Endothelial cell of umbilical vein (primary cell): ENCODE results near the gene ZNF181. TPM values are rescaled to one million over a fixed set of nuclear protein-coding genes. Genes with fewer than 3 reads are reported as not detected.

ENCODE experiments used
- BruUV-seq: library from RNA; stranded (reverse); fragments of 400-500 nt; replicated peaks from 2 replicates; lab custom pipeline; 2021; lab: Mats Ljungman, UMichigan
- CTCF ChIA-PET: fragments of 300-600, 350-600 bp; sonication (Branson Sonifier 250); formaldehyde crosslinking; loops from one replicate; lab custom pipeline; 2021; ENCODE audit warnings: antibody characterized with exemption, inconsistent platforms; lab: Charles Lee
- POLR2A ChIA-PET: fragments of 300-600, 350-600 bp; sonication (Branson Sonifier 250); formaldehyde crosslinking; loops from one replicate; lab custom pipeline; 2021; ENCODE audit warnings: antibody characterized with exemption, inconsistent platforms; lab: Charles Lee
- DNase-seq: peaks from one replicate; pipeline ENCODE4 v3.0.0-alpha.2; 2011; ENCODE audit warnings: low read depth, low spot score
- FAIRE-seq: peaks from 2 replicates; lab custom pipeline; 2011; peaks lifted over from hg19 to GRCh38; lab: Jason Lieb, UNC
- H2AFZ ChIP-seq: 2 replicates; pipeline ENCODE4 v1.6.0; 2012; ENCODE audit warnings: low read depth, low read length, control low read depth, inconsistent platforms
- H3K27ac ChIP-seq: 2 replicates; pipeline ENCODE4 v1.5.1; 2011; ENCODE audit warnings: low read depth, mild to moderate bottlenecking, control low read depth, low read length, moderate library complexity; ENCODE audit not compliant: insufficient read depth
- H3K27me3 ChIP-seq, 2 experiments: 2 replicates each; pipeline versions ENCODE4 v1.6.0 to v1.6.1; 2011; ENCODE audit warnings: low read length in 2 of 2, mixed read lengths in 1 of 2; ENCODE audit not compliant: control insufficient read depth in 2 of 2, insufficient read depth in 2 of 2
- H3K36me3 ChIP-seq, 2 experiments: 2 replicates in 1 of 2; 3 replicates in 1 of 2; pipeline ENCODE4 v1.5.1; 2011; ENCODE audit warnings: low read length in 2 of 2, mild to moderate bottlenecking in 1 of 2, moderate library complexity in 1 of 2; ENCODE audit not compliant: control insufficient read depth in 2 of 2, insufficient read depth in 2 of 2; ENCODE audit errors: extremely low read depth in 1 of 2
- H3K4me1 ChIP-seq: 3 replicates; pipeline ENCODE4 v1.5.1; 2011; ENCODE audit warnings: mild to moderate bottlenecking, low read length; ENCODE audit not compliant: control insufficient read depth, insufficient read depth; ENCODE audit errors: extremely low read depth
- H3K4me2 ChIP-seq: 2 replicates; pipeline ENCODE4 v1.6.1; 2011; ENCODE audit warnings: low read length, control low read depth, mixed read lengths; ENCODE audit not compliant: insufficient read depth
- H3K4me3 ChIP-seq, 3 experiments: fragments of 200-600 bp in 1 of 3; sonication (generic), shearing (Covaris generic) in 1 of 3; replicated peaks in 1 of 3; 2 replicates each; pipeline ENCODE4 v1.5.1; 2011 to 2016; ENCODE audit warnings: control low read depth in 3 of 3, low read length in 3 of 3, mild to moderate bottlenecking in 2 of 3, inconsistent platforms in 1 of 3, low read depth in 1 of 3, moderate library complexity in 1 of 3; ENCODE audit not compliant: insufficient read depth in 1 of 3
- H3K79me2 ChIP-seq: 2 replicates; pipeline ENCODE4 v1.6.0; 2012; ENCODE audit warnings: low read length, inconsistent platforms; ENCODE audit not compliant: control insufficient read depth, insufficient read depth
- H3K9ac ChIP-seq: replicated peaks from 2 replicates; pipeline ENCODE3; 2011; ENCODE audit warnings: low read length, control low read depth; ENCODE audit not compliant: insufficient read depth; ENCODE audit errors: extremely low read depth
- H3K9me1 ChIP-seq: replicated peaks from 3 replicates; pipeline ENCODE4 v1.6.0; 2011; ENCODE audit warnings: mild to moderate bottlenecking, low read length; ENCODE audit not compliant: control insufficient read depth, insufficient read depth; ENCODE audit errors: extremely low read depth
- H3K9me3 ChIP-seq: replicated peaks from 2 replicates; pipeline ENCODE4 v1.5.1; 2012; ENCODE audit warnings: low read length, inconsistent platforms; ENCODE audit not compliant: control insufficient read depth, insufficient read depth
- H4K20me1 ChIP-seq: replicated peaks from 2 replicates; pipeline ENCODE3; 2011; ENCODE audit warnings: mild to moderate bottlenecking, low read length; ENCODE audit not compliant: control insufficient read depth, insufficient read depth; ENCODE audit errors: extremely low read depth
- CTCF ChIP-seq, 2 donors: IDR thresholded peaks; 1 replicate in 1 of 2; 2 replicates in 1 of 2; pipeline ENCODE4 v1.5.1; 2011; ENCODE audit warnings: low read length in 2 of 2, mild to moderate bottlenecking in 2 of 2, moderate library complexity in 2 of 2, control low read depth in 1 of 2, inconsistent platforms in 1 of 2, low read depth in 1 of 2; ENCODE audit not compliant: insufficient read depth in 1 of 2; ENCODE audit errors: extremely low read depth in 1 of 2
- EZH2 ChIP-seq: IDR thresholded peaks from 2 replicates; pipeline ENCODE4 v1.6.1; 2012; ENCODE audit warnings: borderline replicate concordance, low read depth, mild to moderate bottlenecking, moderate library complexity, low read length, inconsistent platforms; ENCODE audit not compliant: severe bottlenecking
- FOS ChIP-seq: IDR thresholded peaks from 2 replicates; pipeline ENCODE4 v1.6.1; 2011; ENCODE audit warnings: mild to moderate bottlenecking, low read length, moderate library complexity, borderline replicate concordance; ENCODE audit not compliant: insufficient read depth
- GATA2 ChIP-seq: IDR thresholded peaks from 2 replicates; pipeline ENCODE4 v1.7.0; 2011; ENCODE audit warnings: low read depth, mild to moderate bottlenecking, moderate library complexity, mixed read lengths, low read length; ENCODE audit not compliant: insufficient read length, insufficient read depth
- JUN ChIP-seq: IDR thresholded peaks from 2 replicates; pipeline ENCODE4 v1.6.1; 2011; ENCODE audit warnings: borderline replicate concordance, low read depth; ENCODE audit not compliant: insufficient read length, insufficient read depth
- MAX ChIP-seq: IDR thresholded peaks from 2 replicates; pipeline ENCODE4 v1.6.1; 2011; ENCODE audit not compliant: insufficient read depth, insufficient read length
- MYC ChIP-seq: IDR thresholded peaks from one replicate; pipeline ENCODE4 v1.6.1; 2011; ENCODE audit warnings: mild to moderate bottlenecking, low read depth, low read length
- POLR2A ChIP-seq: IDR thresholded peaks from 2 replicates; pipeline ENCODE4 v1.6.1; 2012; ENCODE audit warnings: low read depth, mild to moderate bottlenecking, control low read depth, low read length
- POLR2AphosphoS5 ChIP-seq: IDR thresholded peaks from 2 replicates; pipeline ENCODE4 v1.6.1; 2012; ENCODE audit warnings: low read depth, mild to moderate bottlenecking, control low read depth, low read length, moderate library complexity; ENCODE audit not compliant: insufficient read depth
- dilution Hi-C: fragments of 300-500 bp; cut with MboI; formaldehyde crosslinking; loops from one replicate; pipeline ENCODE4 v1.15.0; 2019; ENCODE audit warnings: low sequenced_read_pairs; ENCODE audit not compliant: extremely low pct_ligation_motif_present
- intact Hi-C: fragments of 100-400 bp; cut with micrococcal nuclease; formaldehyde crosslinking; loops from one replicate; pipeline ENCODE4 v1.10.0; 2022
- polyA plus RNA-seq, 4 experiments: library from polyadenylated mRNA; depleted of rRNA in 3 of 4; stranded (reverse) in 3 of 4; unstranded in 1 of 4; fragments of >200 nt; gene quantifications; 2 replicates each; pipeline versions ENCODE4 v1.2.1 to v1.2.3, GENCODE V29; 2011 to 2012; ENCODE audit warnings: missing spikeins in 1 of 4
- total RNA-seq: library from RNA; stranded (reverse); gene quantifications from 2 replicates; pipeline ENCODE4 v1.2.3, GENCODE V29; 2021

The ZNF181 gene
- total and polyA plus RNA-seq, 2 donors (not counting 3 experiments of a cell fraction or from before 2014, with no cell fraction given), result 4.7 to 5.0 TPM

DNA sequence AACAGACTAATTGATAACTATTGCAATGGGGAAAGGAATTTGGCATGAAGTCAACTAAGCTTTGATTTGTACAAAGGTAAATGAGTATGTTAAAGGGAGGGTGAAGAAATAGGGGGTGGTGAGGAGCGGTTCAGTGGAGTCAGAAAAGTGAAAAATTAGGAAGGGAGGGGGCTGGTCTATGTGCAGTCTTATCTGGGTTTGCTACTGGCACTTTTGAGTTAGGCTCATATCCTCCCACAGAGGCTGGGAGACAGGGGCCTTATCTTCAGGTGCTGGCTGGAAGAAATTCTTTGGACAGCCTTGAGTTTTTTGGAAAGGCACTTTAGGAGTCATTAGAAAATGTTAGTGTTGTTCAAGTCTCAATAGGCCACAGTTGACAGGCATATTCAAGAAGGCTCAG is 45.5 kb upstream of the ZNF181 start:
- H3K9ac ChIP-seq, result no peak overlapping the region
- dilution Hi-C loops (no loop called here), intact Hi-C loops (no loop called here)
- H2AFZ ChIP-seq, result no peak overlapping the region
- H3K4me2 ChIP-seq, result no peak overlapping the region
- H3K27me3 ChIP-seq, result peaks cover 2 to 3% of the 10 kb centered on the region in 2 experiments
- no peak overlapping the region for H3K4me3 ChIP-seq
- FAIRE-seq, result no peak
- ChIA-PET POLR2A (no interaction called here), CTCF (no interaction called here)
- peaks cover 9% of the 10 kb centered on the region for H3K9me3 ChIP-seq
- H4K20me1 ChIP-seq, result no peaks in the 10 kb centered on the region
- no TSS peak for BruUV-seq
- H3K36me3 ChIP-seq, result peaks cover 1 to 7% of the 10 kb centered on the region in 2 experiments
- peaks cover 5% of the 10 kb centered on the region for H3K4me1 ChIP-seq
- no peak for DNase-seq
- H3K79me2 ChIP-seq, result no peaks in the 10 kb centered on the region
- H3K27ac ChIP-seq, result no peak overlapping the region
- H3K9me1 ChIP-seq, result no peaks in the 10 kb centered on the region
- no peak for TF ChIP-seq CTCF (IDR thresholded peaks at IDR 0.05; ENCODE audit: extremely low read depth in 1 of 2, insufficient read depth in 1 of 2, low read depth in 1 of 2, low read length in 2 of 2)
- TF ChIP-seq POLR2AphosphoS5, result no peak
- TF ChIP-seq MAX, result no peak
- TF ChIP-seq POLR2A, result no peak

DNA sequence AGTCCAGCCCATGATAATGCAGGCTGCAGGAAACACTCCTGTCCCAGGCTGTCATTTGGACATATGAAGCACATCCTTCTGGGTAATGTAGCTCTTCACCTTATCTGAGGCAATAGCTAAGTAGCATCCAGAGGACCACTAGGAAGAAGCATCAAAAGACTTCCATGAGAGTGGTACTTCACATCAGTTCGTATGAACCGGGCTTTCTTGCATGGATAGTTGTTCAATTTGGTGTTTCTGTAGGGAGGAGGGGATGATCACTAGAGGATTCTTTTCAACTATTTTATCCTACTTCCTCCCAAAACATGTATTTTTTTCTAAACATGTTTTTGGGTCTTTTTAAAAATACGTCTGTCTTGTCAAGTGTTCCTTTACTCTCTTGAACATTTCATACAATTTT is 43.7 kb upstream of the ZNF181 start:
- no peak overlapping the region for H2AFZ ChIP-seq
- no peak for DNase-seq
- dilution Hi-C loops (no loop called here), intact Hi-C loops (no loop called here)
- no TSS peak for BruUV-seq
- CTCF ChIA-PET, result no interaction called here
- no peaks in the 10 kb centered on the region for H3K9me3 ChIP-seq
- POLR2A ChIA-PET, result no interaction called here
- H3K4me1 ChIP-seq, result peaks cover 5% of the 10 kb centered on the region
- no peak overlapping the region for H3K9ac ChIP-seq
- H3K27ac ChIP-seq, result no peak overlapping the region
- H3K9me1 ChIP-seq, result no peaks in the 10 kb centered on the region
- H3K4me2 ChIP-seq, result no peak overlapping the region
- TF ChIP-seq MYC (no peak), MAX (no peak), GATA2 (no peak), FOS (no peak), POLR2A (no peak), EZH2 (no peak), JUN (no peak), POLR2AphosphoS5 (no peak), CTCF (IDR thresholded peaks at IDR 0.05; ENCODE audit: extremely low read depth in 1 of 2, insufficient read depth in 1 of 2, low read depth in 1 of 2, low read length in 2 of 2) (no peak)
- no peaks in the 10 kb centered on the region for H3K36me3 ChIP-seq
- H3K4me3 ChIP-seq, result no peak overlapping the region
- no peaks in the 10 kb centered on the region for H3K79me2 ChIP-seq
- no peaks in the 10 kb centered on the region for H4K20me1 ChIP-seq
- no peak for FAIRE-seq
- H3K27me3 ChIP-seq, result peaks cover 2 to 3% of the 10 kb centered on the region in 2 experiments
